Tibial nerve (tissue), 4 donors: ENCODE measurements around the gene GIN1. TPM values are rescaled to one million over a fixed set of nuclear protein-coding genes. Genes with fewer than 3 reads are reported as not detected.

Experiments used
- DNase-seq, 2 donors: peaks; one replicate each; pipeline ENCODE4 v3.0.0-alpha.2; 2019; ENCODE audit warnings: low spot score in 2 of 2
- H3K27ac ChIP-seq, 4 donors: fragments of 200-600 bp; sonication (generic) in 3 of 4; one replicate each; pipeline ENCODE4 v1.5.1; 2017 to 2019; ENCODE audit warnings: mild to moderate bottlenecking in 1 of 4
- H3K27me3 ChIP-seq, 2 donors: fragments of 200-600 bp; sonication (generic) in 1 of 2; one replicate each; pipeline versions ENCODE4 v1.5.1 to v1.6.0; 2017 to 2019
- H3K36me3 ChIP-seq, 3 donors: fragments of 200-600 bp; sonication (generic); one replicate each; pipeline ENCODE4 v1.5.1; 2018 to 2019
- H3K4me1 ChIP-seq, 4 donors: fragments of 200-600 bp; sonication (generic) in 3 of 4; one replicate each; pipeline ENCODE4 v1.5.1; 2017 to 2019
- H3K4me3 ChIP-seq, 4 donors: fragments of 200-600 bp; sonication (generic) in 3 of 4; one replicate each; pipeline ENCODE4 v1.5.1; 2017 to 2019; ENCODE audit warnings: mild to moderate bottlenecking in 1 of 4, moderate library complexity in 1 of 4
- H3K9me3 ChIP-seq, 4 donors: fragments of 200-600 bp; sonication (generic) in 3 of 4; one replicate each; pipeline ENCODE4 v1.5.1; 2017 to 2019
- CTCF ChIP-seq, 5 experiments: fragments of 200-600 bp in 3 of 5; fragments of 450-650 bp in 2 of 5; sonication (generic) in 3 of 5; IDR thresholded peaks; one replicate each; pipeline ENCODE4 v1.5.1; 2016 to 2019; ENCODE audit warnings: antibody characterized with exemption in 5 of 5, mild to moderate bottlenecking in 3 of 5, moderate library complexity in 2 of 5
- EP300 ChIP-seq, 2 donors: sonication (generic); formaldehyde crosslinking; IDR thresholded peaks; one replicate each; pipeline ENCODE4 v1.6.1; 2017; ENCODE audit warnings: antibody characterized with exemption in 2 of 2, mild to moderate bottlenecking in 1 of 2
- POLR2A ChIP-seq, 2 donors: fragments of 450-650 bp; IDR thresholded peaks; one replicate each; pipeline ENCODE4 v1.6.1; 2017; ENCODE audit warnings: antibody characterized with exemption in 2 of 2, mild to moderate bottlenecking in 2 of 2, moderate library complexity in 2 of 2
- WGBS, 2 donors: methylation state at CpG; one replicate each; pipeline ENCODE4 v1.1.5; 2018; 5-methylcytosine and 5-hydroxymethylcytosine counted together
- total RNA-seq, 4 donors: library from RNA; depleted of rRNA; stranded (reverse); fragments of >200 nt; gene quantifications; one replicate each; pipeline ENCODE4 v1.1.0, GENCODE V29; 2016

Gene GIN1
- total RNA-seq, 4 donors from 2014 or later = 2.9 to 9.2 (median 7.1) TPM

DNA sequence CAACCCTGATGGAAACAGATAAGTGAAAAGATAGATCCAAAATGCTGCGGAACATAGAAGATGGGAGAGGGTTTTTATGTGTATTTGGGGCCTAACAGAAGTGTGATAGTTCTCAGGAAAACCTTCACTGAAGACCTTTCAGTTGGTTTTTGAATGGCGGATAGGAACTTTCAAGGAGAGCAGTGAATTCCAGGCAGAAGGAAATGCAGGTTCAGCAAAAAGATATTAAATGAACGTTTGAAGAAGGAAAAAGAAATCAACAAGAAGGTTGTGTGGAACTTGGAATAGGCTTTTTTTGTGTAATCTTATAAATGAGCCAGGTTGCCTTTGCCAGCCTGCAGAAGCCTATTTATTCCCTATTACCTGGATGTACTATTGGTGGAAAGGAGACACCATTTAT lies 2.3 kb upstream of the GIN1 start:
- Histone ChIP-seq H3K27ac (no peak overlapping the region), H3K9me3 (no peaks in the 10 kb centered on the region), H3K27me3 (no peaks in the 10 kb centered on the region), H3K4me3 (no peak overlapping the region), H3K4me1 (peaks cover 0 to 45% (median 10%) of the 10 kb centered on the region in 4 donors), H3K36me3 (no peaks in the 10 kb centered on the region)
- 53 to 72% methylated on average over 3 of the region's 3 CpGs for WGBS, 2 donors
- DNase-seq = no peak
- TF ChIP-seq EP300 (IDR thresholded peaks at IDR 0.05) = no peak
- TF ChIP-seq POLR2A (IDR thresholded peaks at IDR 0.05) = no peak
- no peak for TF ChIP-seq CTCF (IDR thresholded peaks at IDR 0.05)

- H3K36me3 ChIP-seq = no peaks in the 10 kb centered on the region
- peak overlapping the region; percentile 90 to 92 (median 91) for H3K27ac ChIP-seq
- no peaks in the 10 kb centered on the region for H3K27me3 ChIP-seq
- DNase-seq = no peak
- no peak for TF ChIP-seq EP300 (IDR thresholded peaks at IDR 0.05)
- no peak for TF ChIP-seq CTCF (IDR thresholded peaks at IDR 0.05)
- H3K9me3 ChIP-seq = no peaks in the 10 kb centered on the region
- peak overlapping the region; percentile 61 to 89 (median 70) for H3K4me3 ChIP-seq
- 1 to 3% methylated on average over 17 of the region's 17 CpGs for WGBS, 2 donors
- peaks cover 0 to 39% (median 8%) of the 10 kb centered on the region in 4 donors for H3K4me1 ChIP-seq
Observed at GRCh38 chr5:103120607-103121200, 766 bp upstream of the GIN1 start.

DNA sequence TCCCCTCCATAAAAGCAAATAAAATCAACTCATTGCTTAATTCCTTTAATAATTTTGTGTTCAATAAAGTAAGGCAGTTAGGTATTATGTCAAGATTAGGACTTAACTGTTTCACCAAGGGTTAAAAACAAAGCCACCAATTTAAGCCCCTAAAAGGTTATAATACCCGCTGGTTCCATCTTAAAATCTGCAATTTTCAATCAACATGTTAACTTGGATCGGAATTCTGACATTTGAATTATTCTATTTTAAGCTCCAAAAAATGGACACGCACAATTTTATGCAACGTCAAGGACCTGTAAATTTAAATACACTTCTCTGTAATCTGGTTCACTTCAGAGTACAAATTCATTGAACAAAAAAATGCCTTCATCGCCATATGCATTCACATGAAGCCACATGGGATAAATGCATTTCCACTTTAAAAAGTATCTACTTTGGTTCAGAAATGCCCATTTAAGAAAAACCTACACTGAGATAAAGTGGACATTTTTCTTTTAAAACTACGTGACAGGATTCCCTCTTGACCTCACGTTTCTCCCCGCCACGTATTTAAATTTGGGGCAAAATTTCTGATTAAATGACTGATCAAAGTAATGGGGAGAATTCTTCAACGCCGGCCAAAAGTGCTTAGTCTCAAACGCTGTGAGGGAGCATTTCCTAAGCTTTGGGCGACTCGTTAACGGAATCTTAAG lies 721 bp downstream of the GIN1 start:
- no peaks in the 10 kb centered on the region for H3K27me3 ChIP-seq
- peak overlapping the region; percentile 90 to 92 (median 91) for H3K27ac ChIP-seq
- 1% methylated on average over 15 of the region's 15 CpGs for WGBS, 2 donors

GRCh38 chr5:103117471-103117991 lies 2.4 kb downstream of the GIN1 start:
- 77 to 89% methylated on average over 4 of the region's 4 CpGs for WGBS, 2 donors
- Histone ChIP-seq H3K36me3 (no peaks in the 10 kb centered on the region), H3K27ac (no peak overlapping the region), H3K9me3 (no peaks in the 10 kb centered on the region), H3K27me3 (no peaks in the 10 kb centered on the region), H3K4me1 (peaks cover 0 to 34% (median 7%) of the 10 kb centered on the region in 4 donors), H3K4me3 (no peak overlapping the region)
- no peak for TF ChIP-seq EP300 (IDR thresholded peaks at IDR 0.05)
- no peak for TF ChIP-seq POLR2A (IDR thresholded peaks at IDR 0.05)
- TF ChIP-seq CTCF (IDR thresholded peaks at IDR 0.05) = no peak
- no peak for DNase-seq

More for the DNA sequence above, 721 bp downstream of the GIN1 start:
- peaks cover 0 to 39% (median 7%) of the 10 kb centered on the region in 4 donors for H3K4me1 ChIP-seq
- H3K9me3 ChIP-seq = no peaks in the 10 kb centered on the region
- TF ChIP-seq EP300 (IDR thresholded peaks at IDR 0.05) (no peak), POLR2A (IDR thresholded peaks at IDR 0.05) (peak in 1 of 2 donors; percentile 15), CTCF (IDR thresholded peaks at IDR 0.05) (no peak)
- no peaks in the 10 kb centered on the region for H3K36me3 ChIP-seq
- no peak for DNase-seq
- peak overlapping the region; percentile 61 to 89 (median 70) for H3K4me3 ChIP-seq

- Histone ChIP-seq H3K9me3 (no peaks in the 10 kb centered on the region), H3K27ac (no peak overlapping the region), H3K4me1 (peaks cover 0 to 16% (median 0%) of the 10 kb centered on the region in 4 donors), H3K4me3 (no peak overlapping the region), H3K27me3 (no peaks in the 10 kb centered on the region), H3K36me3 (no peaks in the 10 kb centered on the region)
- TF ChIP-seq EP300 (IDR thresholded peaks at IDR 0.05) = no peak
- TF ChIP-seq CTCF (IDR thresholded peaks at IDR 0.05) = no peak
- TF ChIP-seq POLR2A (IDR thresholded peaks at IDR 0.05) = no peak
- WGBS, 2 donors = 78 to 80% methylated on average over 2 of the region's 2 CpGs
- no peak for DNase-seq
Observed at GRCh38 chr5:103114440-103114839, 5.5 kb downstream of the GIN1 start.
